Type B pancreatic cell (in vitro differentiated cells): ENCODE results near the gene MAEA. TPM values are rescaled to one million over a fixed set of nuclear protein-coding genes. Genes with fewer than 3 reads are reported as not detected.
"Not testable (repeated sequence)": the region's sequence is repeated elsewhere in the genome, so short reads cannot be mapped to it uniquely, and the experiment has no call there.

Source experiments
- DNase-seq: peaks from one replicate; pipeline ENCODE4 v3.0.0; 2021; ENCODE audit warnings: mixed read lengths; ENCODE audit not compliant: unreplicated experiment; ENCODE audit errors: extremely low spot score
- H3K27ac Mint-ChIP-seq: 2 replicates; pipeline ENCODE4 v1.8.0; 2021; ENCODE audit warnings: mild to moderate bottlenecking, mixed read lengths
- H3K27me3 Mint-ChIP-seq: 2 replicates; pipeline ENCODE4 v1.8.0; 2021; ENCODE audit warnings: mixed read lengths
- H3K36me3 Mint-ChIP-seq: 2 replicates; pipeline ENCODE4 v1.8.0; 2021; ENCODE audit warnings: mixed read lengths
- H3K4me1 Mint-ChIP-seq: one replicate; pipeline ENCODE4 v1.8.0; 2021; ENCODE audit warnings: mixed read lengths; ENCODE audit not compliant: unreplicated experiment
- H3K4me3 Mint-ChIP-seq: 2 replicates; pipeline ENCODE4 v1.8.0; 2021; ENCODE audit warnings: mild to moderate bottlenecking, mixed read lengths
- H3K9me3 Mint-ChIP-seq: 2 replicates; pipeline ENCODE4 v1.8.0; 2021; ENCODE audit warnings: mixed read lengths
- total RNA-seq: library from RNA; stranded (reverse); gene quantifications from 2 replicates; pipeline ENCODE4 v1.2.1, GENCODE V29; 2021; ENCODE audit warnings: low replicate concordance
- TF ChIP-seq, protein P1 (sequence below): fragments of 200-600 bp; sonication (generic); conservative IDR thresholded peaks from 2 replicates; pipeline ENCODE4 v1.5.0; 2021; ENCODE audit warnings: antibody characterized with exemption, mild to moderate bottlenecking

Gene MAEA
- total RNA-seq, 1 donor from 2014 or later: 81.5 TPM

DNA sequence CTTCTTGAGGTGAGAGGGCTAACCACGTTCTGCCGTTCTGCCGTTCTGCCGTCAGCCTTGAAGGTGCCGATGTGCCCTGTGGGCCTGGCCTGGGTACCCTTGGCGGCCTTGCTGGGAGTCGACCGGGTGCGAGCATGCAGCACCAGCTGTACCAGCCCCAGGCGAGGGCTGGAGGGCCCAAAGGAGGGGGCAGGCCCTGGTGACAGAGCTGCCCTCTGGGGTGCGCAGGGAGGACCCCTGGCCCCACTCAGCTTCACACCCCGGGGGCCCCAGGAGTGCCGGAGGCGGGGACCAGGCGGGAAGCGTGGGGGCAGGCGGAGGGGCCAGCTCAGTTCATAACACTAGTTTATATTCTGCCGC, 79.4 kb downstream of the MAEA start:
- H3K4me3 Mint-ChIP-seq: no peak overlapping the region
- H3K9me3 Mint-ChIP-seq: no peaks in the 10 kb centered on the region
- H3K27me3 Mint-ChIP-seq: no peaks in the 10 kb centered on the region
- H3K36me3 Mint-ChIP-seq: peaks cover 21% of the 10 kb centered on the region
- TF ChIP-seq, protein P1, sequence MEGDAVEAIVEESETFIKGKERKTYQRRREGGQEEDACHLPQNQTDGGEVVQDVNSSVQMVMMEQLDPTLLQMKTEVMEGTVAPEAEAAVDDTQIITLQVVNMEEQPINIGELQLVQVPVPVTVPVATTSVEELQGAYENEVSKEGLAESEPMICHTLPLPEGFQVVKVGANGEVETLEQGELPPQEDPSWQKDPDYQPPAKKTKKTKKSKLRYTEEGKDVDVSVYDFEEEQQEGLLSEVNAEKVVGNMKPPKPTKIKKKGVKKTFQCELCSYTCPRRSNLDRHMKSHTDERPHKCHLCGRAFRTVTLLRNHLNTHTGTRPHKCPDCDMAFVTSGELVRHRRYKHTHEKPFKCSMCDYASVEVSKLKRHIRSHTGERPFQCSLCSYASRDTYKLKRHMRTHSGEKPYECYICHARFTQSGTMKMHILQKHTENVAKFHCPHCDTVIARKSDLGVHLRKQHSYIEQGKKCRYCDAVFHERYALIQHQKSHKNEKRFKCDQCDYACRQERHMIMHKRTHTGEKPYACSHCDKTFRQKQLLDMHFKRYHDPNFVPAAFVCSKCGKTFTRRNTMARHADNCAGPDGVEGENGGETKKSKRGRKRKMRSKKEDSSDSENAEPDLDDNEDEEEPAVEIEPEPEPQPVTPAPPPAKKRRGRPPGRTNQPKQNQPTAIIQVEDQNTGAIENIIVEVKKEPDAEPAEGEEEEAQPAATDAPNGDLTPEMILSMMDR: no peak
- no peak overlapping the region for H3K27ac Mint-ChIP-seq
- no peak for DNase-seq
- peaks cover 6% of the 10 kb centered on the region for H3K4me1 Mint-ChIP-seq

DNA sequence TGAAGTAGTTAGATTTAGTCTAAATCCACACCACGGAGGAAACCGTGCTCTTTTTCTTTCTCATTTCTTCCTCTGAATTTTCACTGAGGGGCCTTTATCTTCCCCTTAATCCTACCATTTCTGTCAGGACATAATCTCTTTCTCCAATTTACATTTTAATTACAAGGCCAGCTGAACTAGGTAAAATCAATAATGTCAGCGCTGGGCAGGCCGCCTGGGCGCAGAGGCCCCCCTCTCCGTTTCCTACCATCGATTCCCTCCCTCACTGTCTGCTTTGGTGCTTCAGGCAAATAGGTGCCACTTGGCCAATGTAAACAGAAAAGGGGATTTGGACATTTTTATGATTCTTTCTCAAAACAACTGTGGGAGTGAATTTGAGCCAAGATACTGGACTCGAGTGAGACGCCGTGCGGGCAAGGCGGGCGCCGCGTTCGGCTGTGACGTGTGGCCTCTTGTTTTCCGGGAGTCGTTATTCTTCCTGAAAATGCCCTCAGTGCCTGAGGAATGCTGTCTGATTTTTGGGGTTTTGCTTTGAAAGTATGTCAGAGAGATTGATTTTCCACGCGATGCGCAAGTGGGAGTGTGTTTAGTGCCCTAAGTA, 79.9 kb downstream of the MAEA start:
- Mint-ChIP-seq H3K4me3 (no peak overlapping the region), H3K9me3 (no peaks in the 10 kb centered on the region), H3K27ac (no peak overlapping the region), H3K27me3 (no peaks in the 10 kb centered on the region), H3K4me1 (peaks cover 6% of the 10 kb centered on the region), H3K36me3 (peaks cover 21% of the 10 kb centered on the region)
- TF ChIP-seq, protein P1: no peak
- DNase-seq: no peak

DNA sequence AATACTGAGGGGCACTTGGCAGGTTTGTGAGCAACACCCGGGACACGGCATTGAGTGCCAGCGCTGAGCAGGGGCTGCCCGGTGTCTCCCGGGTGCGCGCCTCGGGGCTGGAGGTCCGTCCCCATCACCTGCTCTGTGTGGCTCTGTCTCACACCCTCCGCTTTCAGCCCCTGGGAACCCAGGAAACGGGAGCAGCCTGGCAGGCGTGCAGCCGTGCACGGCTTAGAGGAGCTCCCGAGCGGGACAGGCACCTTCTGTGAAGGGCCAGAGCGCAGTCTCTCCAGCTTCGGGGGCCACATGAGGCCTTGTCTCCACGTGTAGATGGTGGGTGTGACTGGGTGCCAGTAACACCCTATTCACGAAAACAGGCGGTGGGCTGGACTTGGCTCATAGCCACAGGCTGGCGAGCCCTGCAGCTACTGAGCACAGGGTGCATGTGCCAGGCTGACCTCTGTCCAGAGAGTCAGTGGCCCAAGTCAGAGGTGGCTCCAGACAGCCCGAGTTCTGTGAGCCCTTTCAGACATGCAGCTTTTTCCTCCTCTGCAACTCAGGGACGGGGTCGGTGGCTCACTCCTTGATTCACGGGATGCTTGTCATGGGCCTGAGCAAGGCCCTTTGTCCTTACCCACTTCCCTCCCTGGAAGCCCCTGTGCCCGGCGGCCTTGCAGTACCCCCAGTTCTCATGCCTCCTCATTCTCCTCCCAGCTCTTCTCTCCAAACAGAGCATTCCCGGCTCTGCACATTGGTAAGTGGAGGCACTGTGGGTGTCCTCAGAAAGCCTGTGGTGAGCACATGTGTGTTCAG, 80.8 kb downstream of the MAEA start:
- H3K36me3 Mint-ChIP-seq: peaks cover 21% of the 10 kb centered on the region
- H3K27me3 Mint-ChIP-seq: no peaks in the 10 kb centered on the region
- peaks cover 6% of the 10 kb centered on the region for H3K4me1 Mint-ChIP-seq
- H3K4me3 Mint-ChIP-seq: no peak overlapping the region
- TF ChIP-seq, protein P1: no peak
- no peak overlapping the region for H3K27ac Mint-ChIP-seq
- H3K9me3 Mint-ChIP-seq: no peaks in the 10 kb centered on the region
- DNase-seq: no peak

DNA sequence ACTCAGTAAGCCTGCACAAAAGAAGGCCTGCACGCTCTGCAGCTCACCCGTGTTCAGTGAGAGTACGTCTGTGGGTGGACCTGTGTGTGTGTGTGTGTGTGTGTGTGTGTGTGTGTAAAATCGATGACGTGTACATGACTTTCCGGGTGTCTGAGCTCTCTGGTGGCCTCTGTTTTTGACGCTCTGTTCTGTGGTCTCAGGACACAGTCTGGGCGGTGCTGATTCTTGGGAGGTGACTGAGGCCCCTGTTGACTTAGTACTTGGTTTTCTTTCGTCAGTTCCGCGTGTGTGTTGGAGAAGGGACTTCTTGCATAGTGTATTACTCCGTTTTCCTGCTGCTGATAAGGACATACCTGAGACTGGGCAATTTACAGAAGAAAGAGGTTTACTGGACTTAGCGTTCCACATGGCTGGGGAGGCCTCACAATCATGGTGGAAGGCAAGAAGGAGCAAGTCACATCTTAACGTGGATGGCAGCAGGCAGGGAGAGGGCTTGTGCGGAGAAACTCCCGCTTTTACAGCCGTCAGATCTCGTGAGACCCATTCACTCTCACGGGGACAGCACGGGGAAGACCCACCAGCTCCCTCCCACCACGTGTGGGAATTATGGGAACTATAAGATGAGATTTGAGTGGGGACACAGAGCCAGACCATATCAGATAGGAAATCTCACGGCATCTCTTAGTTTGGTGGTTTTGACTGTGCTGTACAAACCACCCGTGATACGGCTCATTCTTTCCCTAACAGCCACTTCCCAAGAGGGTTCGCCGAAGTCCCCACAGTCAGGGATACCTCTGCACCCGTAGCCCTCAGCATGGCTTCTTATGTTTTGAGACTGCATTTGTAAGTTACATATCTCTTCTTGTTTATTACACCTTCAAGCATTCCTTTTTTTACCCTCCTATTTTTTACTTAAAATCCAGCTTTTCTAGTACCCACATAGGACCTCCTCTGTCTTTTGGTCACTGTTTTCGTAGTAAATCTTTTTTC, 81.8 kb downstream of the MAEA start:
- Mint-ChIP-seq H3K4me1 (peaks cover 6% of the 10 kb centered on the region), H3K27me3 (no peaks in the 10 kb centered on the region), H3K27ac (no peak overlapping the region), H3K36me3 (peaks cover 21% of the 10 kb centered on the region), H3K9me3 (no peaks in the 10 kb centered on the region), H3K4me3 (no peak overlapping the region)
- TF ChIP-seq, protein P1: no peak
- DNase-seq: no peak

DNA sequence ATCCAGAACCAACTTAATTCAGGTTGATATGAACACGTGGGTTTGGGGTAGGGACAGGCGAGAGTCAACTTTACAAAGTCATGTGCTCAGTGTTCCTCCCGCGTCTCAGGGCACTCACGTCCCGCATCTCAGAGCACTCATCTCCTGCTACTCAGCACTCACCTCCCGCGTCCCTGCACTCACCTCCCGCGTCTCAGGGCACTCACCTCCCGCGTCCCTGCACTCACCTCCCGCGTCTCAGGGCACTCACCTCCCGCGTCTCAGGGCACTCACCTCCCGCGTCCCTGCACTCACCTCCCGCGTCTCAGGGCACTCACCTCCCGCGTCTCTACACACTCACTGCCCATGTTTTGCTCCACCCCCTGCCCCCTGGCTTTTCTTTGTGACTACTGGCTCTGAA, 82.9 kb downstream of the MAEA start:
- not testable (repeated sequence) for H3K4me1 Mint-ChIP-seq, H3K27ac Mint-ChIP-seq, DNase-seq, H3K9me3 Mint-ChIP-seq, H3K4me3 Mint-ChIP-seq, H3K27me3 Mint-ChIP-seq
- H3K36me3 Mint-ChIP-seq: peaks cover 21% of the 10 kb centered on the region
